B cell (primary cell): ENCODE results near the gene IFTAP. TPM values are rescaled to one million over a fixed set of nuclear protein-coding genes. Genes with fewer than 3 reads are reported as not detected.

Experiments
- ATAC-seq: fragments of 200-7000 bp; cut with Tn5 transposase; one replicate; pipeline ENCODE4 v1.10.0; 2021; ENCODE audit warnings: low read depth, mild to moderate bottlenecking, moderate number of reproducible peaks, moderate library complexity
- CTCF ChIA-PET: fragments of 350-600 bp; sonication (Branson Sonifier 250); formaldehyde crosslinking; loops from one replicate; lab custom pipeline; 2021; ENCODE audit warnings: antibody characterized with exemption, inconsistent platforms; lab: Charles Lee
- POLR2A ChIA-PET: fragments of 350-600 bp; sonication (Branson Sonifier 250); formaldehyde crosslinking; loops from one replicate; lab custom pipeline; 2021; ENCODE audit warnings: antibody characterized with exemption; lab: Charles Lee
- DNase-seq: peaks from one replicate; pipeline ENCODE4 v3.0.0; 2013
- H2AFZ ChIP-seq: 2 replicates; pipeline ENCODE4 v1.6.1; 2012; ENCODE audit warnings: mild to moderate bottlenecking, low read depth, low read length; ENCODE audit not compliant: insufficient read depth, poor library complexity, severe bottlenecking
- H3K27ac ChIP-seq, 2 donors: 1 replicate in 1 of 2; 2 replicates in 1 of 2; pipeline ENCODE4 v1.5.1; 2012 to 2013; ENCODE audit warnings: low read length in 2 of 2, mild to moderate bottlenecking in 2 of 2, moderate library complexity in 1 of 2
- H3K27me3 ChIP-seq, 4 experiments: fragments of 200-600 bp in 1 of 4; sonication (generic) in 1 of 4; replicated peaks in 1 of 4; 1 replicate in 2 of 4; 2 replicates in 2 of 4; pipeline versions ENCODE4 v1.6.1 to v1.7.0; 2013 to 2016; ENCODE audit warnings: low read length in 3 of 4, mild to moderate bottlenecking in 2 of 4, mixed read lengths in 1 of 4, moderate library complexity in 1 of 4; ENCODE audit not compliant: insufficient read depth in 4 of 4, control insufficient read depth in 3 of 4; ENCODE audit errors: control extremely low read depth in 1 of 4
- H3K36me3 ChIP-seq, 2 experiments: replicated peaks in 1 of 2; 1 replicate in 1 of 2; 2 replicates in 1 of 2; pipeline versions ENCODE4 v1.6.1 to v1.7.1; 2013; ENCODE audit warnings: low read length in 1 of 2; ENCODE audit not compliant: insufficient read depth in 2 of 2, control insufficient read depth in 1 of 2; ENCODE audit errors: control extremely low read depth in 1 of 2, extremely low read depth in 1 of 2
- H3K4me1 ChIP-seq, 2 donors: fragments of 200-600 bp in 1 of 2; sonication (generic) in 1 of 2; 1 replicate in 1 of 2; 2 replicates in 1 of 2; pipeline versions ENCODE4 v1.5.1 to v1.6.1; 2013 to 2017; ENCODE audit warnings: low read length in 2 of 2; ENCODE audit not compliant: control insufficient read depth in 2 of 2, insufficient read depth in 2 of 2
- H3K4me2 ChIP-seq: replicated peaks from 2 replicates; pipeline ENCODE3; 2012; ENCODE audit warnings: mild to moderate bottlenecking, low read depth, low read length; ENCODE audit not compliant: poor library complexity, severe bottlenecking
- H3K4me3 ChIP-seq, 5 experiments: fragments of 200-600 bp in 1 of 5; sonication (generic) in 1 of 5; 1 replicate in 3 of 5; 2 replicates in 2 of 5; pipeline versions ENCODE4 v1.5.1 to v1.7.0; 2011 to 2016; ENCODE audit warnings: low read length in 4 of 5, mild to moderate bottlenecking in 4 of 5, low read depth in 2 of 5, control low read depth in 1 of 5, moderate library complexity in 1 of 5; ENCODE audit not compliant: insufficient read depth in 1 of 5; ENCODE audit errors: control extremely low read depth in 1 of 5, extremely low read depth in 1 of 5
- H3K79me2 ChIP-seq: fragments of 200-600 bp; sonication (generic); one replicate; pipeline ENCODE4 v1.6.0; 2016; ENCODE audit warnings: low read length; ENCODE audit not compliant: control insufficient read depth, insufficient read depth
- H3K9ac ChIP-seq: fragments of 200-600 bp; sonication (generic); 2 replicates; pipeline ENCODE4 v1.6.1; 2017; ENCODE audit warnings: mild to moderate bottlenecking, low read length, moderate library complexity
- H3K9me3 ChIP-seq, 3 donors: one replicate each; pipeline versions ENCODE4 v1.6.1 to v1.7.1; 2013; ENCODE audit warnings: low read length in 2 of 3; ENCODE audit not compliant: control insufficient read depth in 2 of 3, insufficient read depth in 1 of 3; ENCODE audit errors: control extremely low read depth in 1 of 3
- H4K20me1 ChIP-seq: 2 replicates; pipeline ENCODE4 v1.6.0; 2012; ENCODE audit warnings: mild to moderate bottlenecking, low read length; ENCODE audit not compliant: insufficient read depth, control insufficient read depth, poor library complexity, severe bottlenecking
- H3K27ac Mint-ChIP-seq: one replicate; pipeline ENCODE4 v1.8.0; 2021; ENCODE audit warnings: mixed read lengths
- H3K27me3 Mint-ChIP-seq: one replicate; pipeline ENCODE4 v1.8.0; 2021; ENCODE audit warnings: mixed read lengths
- H3K4me1 Mint-ChIP-seq: one replicate; pipeline ENCODE4 v1.8.0; 2021; ENCODE audit warnings: mixed read lengths
- H3K4me3 Mint-ChIP-seq: one replicate; pipeline ENCODE4 v1.8.0; 2021; ENCODE audit warnings: mixed read lengths
- H3K9me3 Mint-ChIP-seq: one replicate; pipeline ENCODE4 v1.8.0; 2022; ENCODE audit warnings: mixed read lengths; ENCODE audit not compliant: insufficient read depth
- CTCF ChIP-seq: fragments of 200-600 bp; IDR thresholded peaks from one replicate; pipeline ENCODE4 v1.8.0; 2022; ENCODE audit warnings: antibody characterized with exemption, mild to moderate bottlenecking
- EZH2 ChIP-seq: IDR thresholded peaks from 2 replicates; pipeline ENCODE4 v1.6.1; 2012; ENCODE audit warnings: borderline replicate concordance, low read depth, mild to moderate bottlenecking, moderate library complexity, low read length; ENCODE audit not compliant: insufficient read depth, poor library complexity, severe bottlenecking
- WGBS: methylation state at CpG from one replicate; pipeline ENCODE4 v1.1.5; 2013; ENCODE audit warnings: missing lambda C conversion rate; ENCODE audit not compliant: insufficient coverage; 5-methylcytosine and 5-hydroxymethylcytosine counted together
- intact Hi-C: fragments of 100-400 bp; cut with micrococcal nuclease; formaldehyde crosslinking; loops from one replicate; pipeline ENCODE4 v1.10.0; 2022
- polyA plus RNA-seq: library from polyadenylated mRNA; depleted of rRNA; stranded (reverse); fragments of >200 nt; gene quantifications from 2 replicates; pipeline ENCODE4 v1.2.3, GENCODE V29; 2012
- total RNA-seq, 2 donors: library from RNA; stranded (reverse); fragments of 120-200 nt in 1 of 2; gene quantifications; 1 replicate in 1 of 2; 2 replicates in 1 of 2; pipeline versions ENCODE4 v1.2.3 to v1.2.4, GENCODE V29; 2013 to 2022

Gene IFTAP
- total and polyA plus RNA-seq, 2 donors (not counting 1 experiment from before 2014, with no cell fraction given) = 0.31 TPM; not detected in 1

- Mint-ChIP-seq H3K27ac (no peak overlapping the region), H3K9me3 (no peaks in the 10 kb centered on the region), H3K27me3 (peaks cover 4% of the 10 kb centered on the region), H3K4me3 (no peak overlapping the region), H3K4me1 (no peaks in the 10 kb centered on the region)
- H4K20me1 ChIP-seq = no peaks in the 10 kb centered on the region
- no peak overlapping the region for H2AFZ ChIP-seq
- H3K4me3 ChIP-seq = no peak overlapping the region
- peaks cover 0 to 2% (median 0%) of the 10 kb centered on the region in 3 donors for H3K9me3 ChIP-seq
- no peaks in the 10 kb centered on the region for H3K4me1 ChIP-seq
- H3K9ac ChIP-seq = no peak overlapping the region
- H3K36me3 ChIP-seq = no peaks in the 10 kb centered on the region
- no peaks in the 10 kb centered on the region for H3K79me2 ChIP-seq
- no peak overlapping the region for H3K27ac ChIP-seq
- H3K4me2 ChIP-seq = no peak overlapping the region
- TF ChIP-seq EZH2 (no peak), CTCF (no peak)
- intact Hi-C loops = no loop called here
- WGBS = 100% methylated on average over 1 of the region's 4 CpGs
- no peak for DNase-seq
- peaks cover 0 to 3% (median 0%) of the 10 kb centered on the region in 4 experiments for H3K27me3 ChIP-seq
- ChIA-PET POLR2A (no interaction called here), CTCF (no interaction called here)
- no peak for ATAC-seq
Measured at GRCh38 chr11:36635066-36635862, 41.0 kb downstream of the IFTAP start.

GRCh38 chr11:36638556-36638955, 44.3 kb downstream of the IFTAP start:
- Histone ChIP-seq H3K27ac (no peak overlapping the region), H3K4me2 (no peak overlapping the region), H2AFZ (no peak overlapping the region), H3K9me3 (peaks cover 0 to 2% (median 0%) of the 10 kb centered on the region in 3 donors), H3K79me2 (no peaks in the 10 kb centered on the region), H3K36me3 (no peaks in the 10 kb centered on the region), H3K27me3 (no peaks in the 10 kb centered on the region), H4K20me1 (no peaks in the 10 kb centered on the region), H3K4me3 (no peak overlapping the region), H3K4me1 (no peaks in the 10 kb centered on the region), H3K9ac (no peak overlapping the region)
- 75% methylated on average over 1 of the region's 2 CpGs for WGBS
- TF ChIP-seq EZH2 (no peak), CTCF (no peak)
- H3K4me3 Mint-ChIP-seq = no peak overlapping the region
- intact Hi-C loops = no loop called here
- DNase-seq (no peak), ATAC-seq (no peak)
- CTCF ChIA-PET = no interaction called here
- POLR2A ChIA-PET = no interaction called here
- H3K4me1 Mint-ChIP-seq = no peaks in the 10 kb centered on the region
- H3K27me3 Mint-ChIP-seq = peaks cover 4% of the 10 kb centered on the region
- no peak overlapping the region for H3K27ac Mint-ChIP-seq
- no peaks in the 10 kb centered on the region for H3K9me3 Mint-ChIP-seq
